HG02759 (cell line): ENCODE data around the gene LRRC74B.

Source experiments
- ATAC-seq: cut with Tn5 transposase; IDR thresholded peaks from one replicate; pipeline ENCODE4 v1.9.1; 2021; ENCODE audit warnings: mild to moderate bottlenecking, moderate library complexity; ENCODE audit not compliant: unreplicated experiment

Gene LRRC74B

GRCh38 chr22:21101877-21102638, 56.3 kb downstream of the LRRC74B start:
- ATAC-seq: no peak

GRCh38 chr22:21102659-21103267, 57.0 kb downstream of the LRRC74B start:
- ATAC-seq: no peak

- no peak for ATAC-seq
Measured at GRCh38 chr22:21103633-21104032, 57.9 kb downstream of the LRRC74B start.

GRCh38 chr22:21104126-21104691, 58.5 kb downstream of the LRRC74B start:
- no peak for ATAC-seq

- no peak for ATAC-seq
Measured at GRCh38 chr22:21105294-21105693, 59.5 kb downstream of the LRRC74B start.

GRCh38 chr22:21106000-21106399, 60.3 kb downstream of the LRRC74B start:
- no peak for ATAC-seq

- no peak for ATAC-seq
Measured at GRCh38 chr22:21108379-21109115, 62.8 kb downstream of the LRRC74B start.
